HepG2 (cell line): ENCODE results near the gene ZNF217. TPM values are rescaled to one million over a fixed set of nuclear protein-coding genes. Genes with fewer than 3 reads are reported as not detected.
A peak's percentile ranks its signal among the peaks of the same experiment; 100 is the strongest.

Experiments used
- ARID5B ChIP-seq: IDR thresholded peaks from 2 replicates; pipeline ENCODE4 v1.4.0; 2020; ENCODE audit warnings: mild to moderate bottlenecking, missing genetic modification reagents
- CBFB ChIP-seq: sonication (generic); formaldehyde crosslinking; IDR thresholded peaks from 2 replicates; pipeline ENCODE4 v1.4.0; 2020; ENCODE audit warnings: missing genetic modification reagents
- CHCHD3 ChIP-seq: sonication (generic); formaldehyde crosslinking; IDR thresholded peaks from 2 replicates; pipeline ENCODE4 v1.8.0; 2022; ENCODE audit warnings: mild to moderate bottlenecking, missing genetic modification reagents, moderate library complexity
- ESRRA ChIP-seq: sonication (generic); formaldehyde crosslinking; IDR thresholded peaks from 2 replicates; pipeline ENCODE4 v1.5.1; 2020; ENCODE audit warnings: mild to moderate bottlenecking, low read depth, missing genetic modification reagents
- GTF2F1 ChIP-seq: fragments of 150-350 bp; IDR thresholded peaks from 2 replicates; pipeline ENCODE4 v1.6.1; 2014; ENCODE audit warnings: low read length
- ISL2 ChIP-seq: sonication (generic); formaldehyde crosslinking; IDR thresholded peaks from 2 replicates; pipeline ENCODE4 v1.5.0; 2020; ENCODE audit warnings: missing genetic modification reagents
- KDM2A ChIP-seq: sonication (generic); formaldehyde crosslinking; IDR thresholded peaks from 2 replicates; pipeline ENCODE4 v1.4.0; 2020; ENCODE audit warnings: low read depth, missing genetic modification reagents, borderline replicate concordance
- KDM3A ChIP-seq: IDR thresholded peaks from 2 replicates; pipeline ENCODE4 v1.6.1; 2018; ENCODE audit warnings: low read depth, missing compliant biosample characterization
- MED13 ChIP-seq: sonication (generic); formaldehyde crosslinking; IDR thresholded peaks from 2 replicates; pipeline ENCODE4 v1.5.0; 2020; ENCODE audit warnings: missing genetic modification reagents
- MXI1 ChIP-seq: IDR thresholded peaks from 3 replicates; pipeline ENCODE4 v1.6.1; 2012; ENCODE audit warnings: low read depth, low read length, inconsistent platforms, borderline replicate concordance
- NAIF1 ChIP-seq: sonication (generic); formaldehyde crosslinking; IDR thresholded peaks from 2 replicates; pipeline ENCODE4 v1.5.0; 2020; ENCODE audit warnings: mild to moderate bottlenecking, missing genetic modification reagents, borderline replicate concordance
- PAX8 ChIP-seq: sonication (generic); formaldehyde crosslinking; IDR thresholded peaks from 2 replicates; pipeline ENCODE4 v1.8.0; 2022; ENCODE audit warnings: mild to moderate bottlenecking, missing genetic modification reagents, borderline replicate concordance
- PHF20 ChIP-seq: sonication (generic); formaldehyde crosslinking; IDR thresholded peaks from 2 replicates; pipeline ENCODE4 v1.5.0; 2020; ENCODE audit warnings: mild to moderate bottlenecking, missing genetic modification reagents
- SOX6 ChIP-seq, 2 experiments: fragments of 450-650 bp in 1 of 2; sonication (generic) in 1 of 2; formaldehyde crosslinking in 1 of 2; IDR thresholded peaks; 2 replicates each; pipeline versions ENCODE4 v1.4.0 to v1.6.1; 2017 to 2020; ENCODE audit warnings: antibody characterized with exemption in 1 of 2, mild to moderate bottlenecking in 1 of 2, missing genetic modification reagents in 1 of 2
- SP140L ChIP-seq: sonication (generic); formaldehyde crosslinking; IDR thresholded peaks from 2 replicates; pipeline ENCODE4 v1.4.0; 2020; ENCODE audit warnings: missing genetic modification reagents, borderline replicate concordance
- TFE3 ChIP-seq: IDR thresholded peaks from 2 replicates; pipeline ENCODE4 v1.6.1; 2016
- ZNF326 ChIP-seq: sonication (generic); formaldehyde crosslinking; IDR thresholded peaks from 2 replicates; pipeline ENCODE4 v1.4.0; 2020; ENCODE audit warnings: missing genetic modification reagents, borderline replicate concordance
- ZNF331 ChIP-seq: sonication (generic); formaldehyde crosslinking; IDR thresholded peaks from 2 replicates; pipeline ENCODE4 v1.4.0; 2020; ENCODE audit warnings: missing genetic modification reagents
- ZNF382 ChIP-seq: sonication (generic); formaldehyde crosslinking; IDR thresholded peaks from 2 replicates; pipeline ENCODE4 v1.5.0; 2020; ENCODE audit warnings: missing genetic modification reagents, mild to moderate bottlenecking, borderline replicate concordance
- ZNF672 ChIP-seq: sonication (generic); formaldehyde crosslinking; IDR thresholded peaks from 2 replicates; pipeline ENCODE4 v1.8.1; 2022; ENCODE audit warnings: missing genetic modification reagents
- ZNF782 ChIP-seq: sonication (generic); formaldehyde crosslinking; IDR thresholded peaks from 2 replicates; pipeline ENCODE4 v1.4.0; 2020; ENCODE audit warnings: missing genetic modification reagents, mild to moderate bottlenecking, borderline replicate concordance
- ZNF850 ChIP-seq: sonication (generic); formaldehyde crosslinking; conservative IDR thresholded peaks from 2 replicates; pipeline ENCODE4 v1.9.0; 2021; ENCODE audit warnings: mild to moderate bottlenecking, missing genetic modification reagents
- polyA plus RNA-seq, 8 experiments: library from polyadenylated mRNA; depleted of rRNA in 3 of 8; stranded (reverse) in 7 of 8; unstranded in 1 of 8; fragments of >200 nt; fragmentation: Illumina TruSeq in 4 of 8; extraction: Trizol in 4 of 8; gene quantifications; 2 replicates each; pipeline versions ENCODE4 v1.2.1 to v1.2.3, GENCODE V29; 2011 to 2016; ENCODE audit warnings: low read depth in 4 of 8, missing spikeins in 1 of 8, mixed read lengths in 1 of 8; ENCODE audit not compliant: insufficient read depth in 1 of 8
- total RNA-seq, 5 experiments: library from RNA; depleted of rRNA; stranded (reverse); fragments of >200 nt; fragmentation: Illumina TruSeq; extraction: Trizol; gene quantifications; 2 replicates each; pipeline ENCODE4 v1.2.3, GENCODE V29; 2016; ENCODE audit warnings: low read depth in 1 of 5
- TF ChIP-seq, protein P1 (sequence below): fragments of 450-650 bp; IDR thresholded peaks from 2 replicates; pipeline ENCODE4 v1.6.1; 2017
- TF ChIP-seq, protein P2 (sequence below): sonication (generic); formaldehyde crosslinking; IDR thresholded peaks from 2 replicates; pipeline ENCODE4 v1.5.0; 2020; ENCODE audit warnings: mild to moderate bottlenecking, missing genetic modification reagents, moderate library complexity

ZNF217 gene
- total and polyA plus RNA-seq, 2 of the 13 experiments (the other 11 are each of a cell fraction or from before 2014, with no cell fraction given): 22.3 to 29.8 TPM

DNA sequence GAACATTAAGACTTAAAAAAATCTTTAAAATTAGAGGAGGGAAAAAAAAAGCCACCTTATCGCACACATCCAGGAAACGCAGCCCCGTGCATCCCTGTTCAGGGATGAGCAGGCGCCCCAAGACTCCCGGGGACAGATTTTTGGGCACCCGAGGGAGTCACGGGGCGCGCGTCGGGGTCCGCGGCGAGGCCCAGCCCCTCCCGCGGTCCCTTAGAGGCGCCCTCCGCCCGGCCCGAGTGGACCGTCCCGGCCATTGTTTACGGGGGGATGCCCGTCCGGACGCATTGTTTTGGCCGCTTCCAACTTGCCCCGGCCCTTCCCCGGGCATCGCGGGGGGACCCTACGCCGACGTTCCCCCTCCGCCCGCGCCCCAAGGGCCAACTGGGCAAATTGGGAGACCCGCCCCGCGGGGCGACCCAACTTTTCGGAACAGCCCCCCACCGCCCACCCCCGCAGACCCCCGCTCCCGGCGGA is 610 bp downstream of the ZNF217 start (continued):
- no peak for TF ChIP-seq PAX8
- no peak for TF ChIP-seq ZNF782 (CRISPR knock-in tag)
- TF ChIP-seq, protein P1, sequence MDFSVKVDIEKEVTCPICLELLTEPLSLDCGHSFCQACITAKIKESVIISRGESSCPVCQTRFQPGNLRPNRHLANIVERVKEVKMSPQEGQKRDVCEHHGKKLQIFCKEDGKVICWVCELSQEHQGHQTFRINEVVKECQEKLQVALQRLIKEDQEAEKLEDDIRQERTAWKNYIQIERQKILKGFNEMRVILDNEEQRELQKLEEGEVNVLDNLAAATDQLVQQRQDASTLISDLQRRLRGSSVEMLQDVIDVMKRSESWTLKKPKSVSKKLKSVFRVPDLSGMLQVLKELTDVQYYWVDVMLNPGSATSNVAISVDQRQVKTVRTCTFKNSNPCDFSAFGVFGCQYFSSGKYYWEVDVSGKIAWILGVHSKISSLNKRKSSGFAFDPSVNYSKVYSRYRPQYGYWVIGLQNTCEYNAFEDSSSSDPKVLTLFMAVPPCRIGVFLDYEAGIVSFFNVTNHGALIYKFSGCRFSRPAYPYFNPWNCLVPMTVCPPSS: no peak
- TF ChIP-seq CBFB (CRISPR knock-in tag): no peak
- no peak for TF ChIP-seq ZNF672 (CRISPR knock-in tag)
- TF ChIP-seq SOX6 (IDR thresholded peaks at IDR 0.05): no peak
- TF ChIP-seq SOX6 (CRISPR knock-in tag; IDR thresholded peaks at IDR 0.05): peak; percentile 21; the same call in 1 of the 2 replicates
- no peak for TF ChIP-seq CHCHD3 (CRISPR knock-in tag)
- TF ChIP-seq MED13: no peak
- TF ChIP-seq ESRRA (CRISPR knock-in tag): no peak
- TF ChIP-seq TFE3 (CRISPR knock-in tag): no peak
- TF ChIP-seq SP140L (CRISPR knock-in tag): no peak
- TF ChIP-seq MXI1: no peak
- no peak for TF ChIP-seq KDM3A (CRISPR knock-in tag)
- no peak for TF ChIP-seq ZNF382 (CRISPR knock-in tag)
- no peak for TF ChIP-seq ZNF326 (CRISPR knock-in tag)
- TF ChIP-seq GTF2F1: no peak
- TF ChIP-seq ZNF331 (CRISPR knock-in tag): 0 out of 2 replicates have a peak, but pooled peaks have one; percentile 26
- no peak for TF ChIP-seq PHF20 (CRISPR knock-in tag)
- peak; percentile 48; the same call in 1 of the 2 replicates for TF ChIP-seq KDM2A
- TF ChIP-seq NAIF1 (CRISPR knock-in tag): peak; percentile 56; the same call in 1 of the 2 replicates
- peak; percentile 10; the same call in 1 of the 2 replicates for TF ChIP-seq ARID5B (CRISPR knock-in tag)
- TF ChIP-seq ZNF850: no peak
- peak; percentile 41; the same call in 1 of the 2 replicates for TF ChIP-seq ISL2 (CRISPR knock-in tag)
- TF ChIP-seq, protein P2, sequence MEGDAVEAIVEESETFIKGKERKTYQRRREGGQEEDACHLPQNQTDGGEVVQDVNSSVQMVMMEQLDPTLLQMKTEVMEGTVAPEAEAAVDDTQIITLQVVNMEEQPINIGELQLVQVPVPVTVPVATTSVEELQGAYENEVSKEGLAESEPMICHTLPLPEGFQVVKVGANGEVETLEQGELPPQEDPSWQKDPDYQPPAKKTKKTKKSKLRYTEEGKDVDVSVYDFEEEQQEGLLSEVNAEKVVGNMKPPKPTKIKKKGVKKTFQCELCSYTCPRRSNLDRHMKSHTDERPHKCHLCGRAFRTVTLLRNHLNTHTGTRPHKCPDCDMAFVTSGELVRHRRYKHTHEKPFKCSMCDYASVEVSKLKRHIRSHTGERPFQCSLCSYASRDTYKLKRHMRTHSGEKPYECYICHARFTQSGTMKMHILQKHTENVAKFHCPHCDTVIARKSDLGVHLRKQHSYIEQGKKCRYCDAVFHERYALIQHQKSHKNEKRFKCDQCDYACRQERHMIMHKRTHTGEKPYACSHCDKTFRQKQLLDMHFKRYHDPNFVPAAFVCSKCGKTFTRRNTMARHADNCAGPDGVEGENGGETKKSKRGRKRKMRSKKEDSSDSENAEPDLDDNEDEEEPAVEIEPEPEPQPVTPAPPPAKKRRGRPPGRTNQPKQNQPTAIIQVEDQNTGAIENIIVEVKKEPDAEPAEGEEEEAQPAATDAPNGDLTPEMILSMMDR (CRISPR knock-in tag): no peak
